ENCODE data around the gene CHRM4.
"Not testable (repeated sequence)": the region's sequence is repeated elsewhere in the genome, so short reads cannot be mapped to it uniquely, and the experiment has no call there.

CHRM4 gene

DNA sequence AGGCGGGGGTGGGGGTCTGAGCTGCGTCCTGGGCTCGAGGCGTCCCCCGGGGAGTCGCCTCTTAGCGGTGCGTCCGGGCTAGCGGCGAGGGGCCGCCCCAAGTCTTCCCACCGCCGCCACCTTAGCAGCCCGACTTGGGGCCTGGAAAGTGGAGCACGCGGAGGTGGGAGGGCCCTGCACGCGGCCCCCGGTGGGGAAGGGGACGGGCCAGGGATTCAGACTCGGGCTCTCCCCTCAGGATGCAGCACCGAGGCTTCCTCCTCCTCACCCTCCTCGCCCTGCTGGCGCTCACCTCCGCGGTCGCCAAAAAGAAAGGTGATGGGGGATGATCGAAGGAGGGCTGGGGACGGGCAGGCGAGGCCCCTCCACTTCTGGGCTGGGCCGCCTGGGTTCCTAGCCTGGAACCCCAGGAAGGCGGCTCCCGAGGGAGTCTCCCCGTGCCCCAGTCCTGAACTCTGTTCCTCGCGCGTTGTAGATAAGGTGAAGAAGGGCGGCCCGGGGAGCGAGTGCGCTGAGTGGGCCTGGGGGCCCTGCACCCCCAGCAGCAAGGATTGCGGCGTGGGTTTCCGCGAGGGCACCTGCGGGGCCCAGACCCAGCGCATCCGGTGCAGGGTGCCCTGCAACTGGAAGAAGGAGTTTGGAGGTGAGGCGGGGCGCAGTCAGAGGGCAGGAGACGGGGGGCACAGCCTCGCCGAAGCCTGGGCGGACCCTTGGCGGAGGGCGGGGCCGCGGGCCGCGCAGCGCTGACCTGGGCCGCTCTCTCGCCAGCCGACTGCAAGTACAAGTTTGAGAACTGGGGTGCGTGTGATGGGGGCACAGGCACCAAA lies 9.5 kb downstream of the CHRM4 start:
- DNase-seq: no peak

DNA sequence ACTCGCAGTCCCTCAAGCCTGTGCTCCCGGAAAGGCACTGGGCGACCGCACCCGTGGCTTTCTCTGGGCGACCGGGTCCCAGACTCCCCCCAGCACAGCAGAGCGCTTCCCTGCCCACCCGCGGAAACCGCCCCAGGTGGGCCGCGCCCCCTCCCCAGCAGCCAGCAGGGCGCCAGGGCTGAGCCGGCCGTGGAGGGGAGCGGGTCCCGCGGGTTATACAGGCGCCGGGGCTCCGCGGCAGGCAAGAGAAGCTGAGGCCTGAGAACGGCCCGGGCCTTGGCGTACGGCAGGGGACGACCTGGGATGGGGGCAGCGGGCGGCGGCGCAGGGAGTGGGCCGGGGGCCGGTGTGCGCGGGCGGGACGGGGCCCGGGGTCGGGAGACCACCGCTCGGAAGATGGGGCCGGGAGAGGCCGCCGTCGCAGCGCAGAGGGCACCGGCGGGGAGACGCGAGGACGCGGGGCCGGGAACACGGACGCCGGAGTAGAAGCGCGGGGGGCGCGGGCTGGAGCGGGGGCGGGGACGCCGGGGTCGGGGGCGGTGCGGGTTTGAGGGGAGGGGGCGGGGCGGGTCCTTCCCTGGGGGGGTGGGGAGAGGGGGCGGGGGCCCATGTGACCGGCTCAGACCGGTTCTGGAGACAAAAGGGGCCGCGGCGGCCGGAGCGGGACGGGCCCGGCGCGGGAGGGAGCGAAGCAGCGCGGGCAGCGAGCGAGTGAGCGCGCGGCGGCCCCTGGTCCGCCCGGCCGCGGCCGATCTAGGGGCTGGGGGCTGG lies 10.3 kb downstream of the CHRM4 start, which contains the start of gene MDK:
Gene MDK (plus strand): TSS at position 622 of the 771 bp plus-strand sequence. CDS start 389 bp downstream, outside the sequence.
- DNase-seq: no peak

DNA sequence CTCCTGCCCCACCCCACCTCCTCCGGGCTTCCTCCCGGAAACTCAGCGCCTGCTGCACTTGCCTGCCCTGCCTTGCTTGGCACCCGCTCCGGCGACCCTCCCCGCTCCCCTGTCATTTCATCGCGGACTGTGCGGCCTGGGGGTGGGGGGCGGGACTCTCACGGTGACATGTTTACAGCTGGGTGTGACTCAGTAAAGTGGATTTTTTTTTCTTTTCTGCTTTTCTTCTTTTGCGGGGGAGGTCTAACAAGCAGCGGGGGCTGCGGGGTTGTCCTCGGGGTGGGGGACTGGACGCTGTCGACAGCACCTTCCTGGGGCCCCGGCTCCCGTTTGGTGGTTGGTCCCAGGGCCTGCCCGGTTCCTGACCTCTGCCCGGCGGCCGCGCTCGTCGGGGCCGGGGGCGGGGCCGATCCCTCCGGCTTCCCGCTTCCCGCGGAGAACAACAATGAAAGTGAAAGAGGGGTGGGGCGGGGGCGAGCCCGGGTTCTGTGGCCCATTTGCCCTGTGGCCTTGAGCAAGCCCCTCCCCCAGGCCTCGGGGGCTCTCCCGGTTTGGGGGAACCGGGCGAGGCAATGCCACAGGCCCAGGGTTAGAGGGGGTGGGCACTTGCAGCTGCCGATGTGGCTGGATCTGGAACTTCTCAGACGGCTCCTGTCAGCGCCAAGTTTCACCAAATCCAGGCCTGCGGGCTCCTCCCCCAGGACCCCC lies 11.1 kb downstream of the CHRM4 start:
- no peak for DNase-seq

DNA sequence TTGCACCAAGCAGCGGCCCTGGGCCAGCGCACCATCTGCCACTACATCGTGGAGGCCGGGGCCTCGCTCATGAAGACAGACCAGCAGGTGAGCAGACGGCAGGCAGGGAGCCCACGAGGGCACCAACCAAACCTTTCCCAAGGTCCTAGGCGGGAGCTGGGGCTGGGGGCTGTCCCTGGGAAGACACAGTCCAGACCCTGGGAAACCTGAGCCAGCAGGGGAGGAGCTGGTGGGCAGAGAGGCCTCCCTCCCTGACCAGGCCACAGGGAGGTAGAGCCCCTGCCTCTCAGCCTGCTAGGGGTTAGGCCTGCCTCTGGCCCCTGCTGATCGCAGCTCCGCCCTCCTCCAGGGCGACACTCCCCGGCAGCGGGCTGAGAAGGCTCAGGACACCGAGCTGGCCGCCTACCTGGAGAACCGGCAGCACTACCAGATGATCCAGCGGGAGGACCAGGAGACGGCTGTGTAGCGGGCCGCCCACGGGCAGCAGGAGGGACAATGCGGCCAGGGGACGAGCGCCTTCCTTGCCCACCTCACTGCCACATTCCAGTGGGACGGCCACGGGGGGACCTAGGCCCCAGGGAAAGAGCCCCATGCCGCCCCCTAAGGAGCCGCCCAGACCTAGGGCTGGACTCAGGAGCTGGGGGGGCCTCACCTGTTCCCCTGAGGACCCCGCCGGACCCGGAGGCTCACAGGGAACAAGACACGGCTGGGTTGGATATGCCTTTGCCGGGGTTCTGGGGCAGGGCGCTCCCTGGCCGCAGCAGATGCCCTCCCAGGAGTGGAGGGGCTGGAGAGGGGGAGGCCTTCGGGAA lies 11.9 kb downstream of the CHRM4 start:
- DNase-seq: not testable (repeated sequence)

- no peak for DNase-seq
Measured at GRCh38 chr11:46378811-46379481, 12.6 kb downstream of the CHRM4 start.

- no peak for DNase-seq
Measured at GRCh38 chr11:46378296-46378695, 13.3 kb downstream of the CHRM4 start.

DNA sequence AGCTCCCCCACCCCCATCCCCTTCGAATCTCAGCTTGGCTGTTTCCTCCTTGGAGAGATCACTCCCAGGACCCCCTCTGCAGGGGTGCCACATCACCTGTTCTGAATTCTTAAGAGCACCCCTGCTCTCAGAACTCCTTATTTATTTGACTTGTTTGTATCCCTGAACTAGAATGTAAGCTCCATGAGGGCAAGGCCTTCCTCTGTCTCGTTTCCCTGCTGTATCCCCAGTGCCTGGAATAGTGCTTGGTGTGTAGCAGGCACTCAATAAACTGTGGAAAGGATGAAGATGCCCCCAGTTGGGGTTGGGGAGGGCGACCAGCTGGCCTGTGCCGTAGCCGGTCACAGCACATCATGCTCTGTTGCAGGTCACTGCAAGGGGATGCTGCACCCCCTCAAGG lies 13.7 kb downstream of the CHRM4 start:
- DNase-seq: no peak

DNA sequence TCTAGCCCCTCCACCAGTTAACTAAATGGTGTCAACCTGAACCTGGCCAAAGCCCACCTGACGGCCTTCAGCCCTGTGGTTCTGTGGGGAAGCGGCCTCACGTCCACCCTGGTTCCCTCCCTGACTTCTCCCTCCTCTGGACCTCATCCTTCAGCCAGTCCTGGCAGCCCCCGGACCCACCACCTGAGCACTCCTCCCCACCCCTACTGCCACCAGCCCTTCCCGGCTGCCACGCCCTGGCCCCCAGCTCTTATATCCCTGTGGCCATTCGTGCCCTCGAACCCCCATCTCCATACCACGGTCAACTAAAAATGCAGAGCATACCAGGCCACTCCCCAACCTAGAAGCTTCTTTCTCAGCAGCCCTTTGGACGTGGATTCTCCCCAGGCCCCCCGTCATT lies 14.3 kb downstream of the CHRM4 start:
- DNase-seq: no peak

DNA sequence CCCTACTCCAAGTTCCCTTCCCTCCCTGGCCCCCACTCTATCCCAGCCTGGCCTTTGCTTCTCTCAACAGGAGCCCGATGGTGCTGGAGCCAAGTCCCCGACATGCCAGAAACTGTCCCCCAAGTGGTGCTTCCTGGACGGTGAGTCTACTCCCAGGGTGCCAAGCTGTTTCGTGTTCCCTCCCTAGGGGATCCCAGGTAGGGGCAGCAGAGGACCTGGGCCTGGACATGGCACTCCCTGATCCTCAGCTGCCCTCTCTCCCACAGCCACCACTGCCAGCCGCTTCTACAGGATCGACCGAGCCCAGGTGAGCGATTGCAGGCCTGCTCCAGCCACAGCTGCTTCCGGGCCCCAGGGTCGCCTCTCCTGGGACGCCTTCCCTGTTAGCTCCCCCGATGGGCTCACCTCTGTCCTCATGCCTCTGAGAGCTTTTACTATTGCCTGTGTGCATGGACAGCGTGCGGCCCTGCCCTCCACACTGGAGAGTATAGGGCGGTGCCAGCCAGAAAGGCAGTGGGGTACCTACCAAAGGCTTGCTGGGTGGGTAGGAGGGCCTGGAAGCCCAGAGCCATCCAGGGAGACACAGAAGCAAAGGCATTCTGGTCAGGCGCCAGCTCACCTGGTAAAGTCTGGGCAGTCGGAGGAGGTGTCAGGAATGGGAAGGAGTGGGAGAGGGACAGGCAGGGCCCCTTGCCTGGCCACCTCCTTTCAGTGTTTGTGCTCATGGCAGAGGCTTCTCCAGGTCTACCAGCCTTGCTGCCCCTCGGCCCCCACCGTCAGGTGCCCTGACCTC lies 15.1 kb downstream of the CHRM4 start:
- no peak for DNase-seq

DNA sequence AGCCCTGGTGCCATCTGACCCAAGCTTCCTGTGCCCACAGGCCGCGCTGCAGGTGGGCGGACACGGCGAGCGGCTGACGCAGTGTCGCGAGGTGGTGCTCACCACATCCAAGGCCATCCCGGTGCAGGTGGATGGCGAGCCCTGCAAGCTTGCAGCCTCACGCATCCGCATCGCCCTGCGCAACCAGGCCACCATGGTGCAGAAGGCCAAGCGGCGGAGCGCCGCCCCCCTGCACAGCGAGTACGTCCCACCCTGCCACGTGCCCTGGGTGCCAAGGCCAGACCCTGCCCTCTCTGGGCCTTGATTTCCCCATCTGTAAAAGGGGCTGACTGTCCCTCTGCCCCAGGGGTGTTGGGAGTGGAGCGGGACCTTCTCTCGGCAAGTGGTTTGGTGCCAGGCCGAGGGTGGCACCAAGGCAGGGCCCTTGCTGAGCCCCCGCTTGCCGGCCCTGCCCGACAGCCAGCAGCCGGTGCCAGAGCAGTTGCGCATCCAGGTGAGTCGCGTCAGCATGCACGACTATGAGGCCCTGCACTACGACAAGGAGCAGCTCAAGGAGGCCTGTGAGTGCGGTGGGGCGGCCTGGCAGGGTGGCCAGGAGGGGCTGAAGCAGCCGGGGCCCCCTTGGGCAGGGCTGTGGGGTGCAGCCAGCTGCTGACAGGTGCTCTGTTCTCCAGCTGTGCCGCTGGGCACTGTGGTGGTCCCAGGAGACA lies 16.0 kb downstream of the CHRM4 start:
- DNase-seq: no peak

DNA sequence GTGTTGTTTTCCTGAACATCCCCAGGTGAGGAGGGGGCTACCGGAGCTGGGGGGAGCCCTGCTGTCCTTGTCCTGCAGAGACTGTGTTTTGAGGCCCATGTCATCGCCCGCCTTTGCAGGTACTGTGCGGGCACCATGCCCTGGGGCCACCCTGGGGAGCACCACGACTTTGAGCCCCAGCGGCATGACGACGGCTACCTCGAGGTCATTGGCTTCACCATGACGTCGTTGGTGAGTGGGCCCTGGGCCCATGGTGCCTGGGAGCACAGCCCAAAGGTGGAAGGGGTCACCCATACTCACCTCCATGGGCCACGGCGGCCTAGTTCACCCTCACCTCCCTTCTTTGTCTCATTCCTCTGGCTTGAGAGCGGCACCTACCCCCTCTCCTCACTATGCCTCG lies 16.8 kb downstream of the CHRM4 start:
- no peak for DNase-seq

- DNase-seq: no peak
Measured at GRCh38 chr11:46373787-46374740, 17.5 kb downstream of the CHRM4 start.

- not testable (repeated sequence) for DNase-seq
Measured at GRCh38 chr11:46372501-46372900, 19.1 kb downstream of the CHRM4 start.

DNA sequence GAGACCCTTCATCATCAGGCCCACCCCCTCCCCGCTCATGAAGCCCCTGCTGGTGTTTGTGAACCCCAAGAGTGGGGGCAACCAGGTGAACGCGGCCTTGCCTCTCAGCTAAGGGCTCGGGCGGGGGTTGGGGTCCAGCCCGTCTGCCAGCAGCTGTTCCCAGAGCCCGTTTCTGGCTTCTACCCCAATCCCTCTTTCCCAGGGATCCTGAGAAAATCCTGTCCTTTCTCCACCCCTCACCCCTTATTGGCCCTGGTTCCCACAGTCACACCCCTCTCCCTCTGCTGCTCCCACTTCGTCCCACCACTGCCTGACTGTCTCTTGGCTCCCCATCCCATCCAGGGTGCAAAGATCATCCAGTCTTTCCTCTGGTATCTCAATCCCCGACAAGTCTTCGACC lies 19.5 kb downstream of the CHRM4 start:
- no peak for DNase-seq

GRCh38 chr11:46371262-46371661 lies 20.3 kb downstream of the CHRM4 start:
- DNase-seq: not testable (repeated sequence)

DNA sequence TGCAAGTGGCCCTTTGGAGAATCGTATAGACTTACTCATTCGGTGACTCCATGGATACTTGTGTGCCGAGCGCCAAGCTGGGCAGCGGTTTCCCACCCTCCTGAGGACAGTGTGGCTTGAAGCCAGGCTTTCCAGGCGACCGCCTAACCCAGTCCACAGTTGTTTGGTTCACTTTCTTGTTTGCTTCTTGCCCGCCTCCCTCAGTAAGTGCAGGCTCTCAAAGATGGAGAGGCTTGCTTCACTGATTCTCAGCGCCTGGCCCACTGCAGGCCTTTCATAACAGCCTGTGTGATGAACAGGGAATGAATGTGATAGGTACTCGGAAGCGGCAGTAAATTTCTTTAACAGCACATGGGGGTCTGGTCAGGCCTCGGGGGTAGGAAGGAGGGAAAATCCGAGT lies 21.3 kb downstream of the CHRM4 start:
- DNase-seq: no peak

DNA sequence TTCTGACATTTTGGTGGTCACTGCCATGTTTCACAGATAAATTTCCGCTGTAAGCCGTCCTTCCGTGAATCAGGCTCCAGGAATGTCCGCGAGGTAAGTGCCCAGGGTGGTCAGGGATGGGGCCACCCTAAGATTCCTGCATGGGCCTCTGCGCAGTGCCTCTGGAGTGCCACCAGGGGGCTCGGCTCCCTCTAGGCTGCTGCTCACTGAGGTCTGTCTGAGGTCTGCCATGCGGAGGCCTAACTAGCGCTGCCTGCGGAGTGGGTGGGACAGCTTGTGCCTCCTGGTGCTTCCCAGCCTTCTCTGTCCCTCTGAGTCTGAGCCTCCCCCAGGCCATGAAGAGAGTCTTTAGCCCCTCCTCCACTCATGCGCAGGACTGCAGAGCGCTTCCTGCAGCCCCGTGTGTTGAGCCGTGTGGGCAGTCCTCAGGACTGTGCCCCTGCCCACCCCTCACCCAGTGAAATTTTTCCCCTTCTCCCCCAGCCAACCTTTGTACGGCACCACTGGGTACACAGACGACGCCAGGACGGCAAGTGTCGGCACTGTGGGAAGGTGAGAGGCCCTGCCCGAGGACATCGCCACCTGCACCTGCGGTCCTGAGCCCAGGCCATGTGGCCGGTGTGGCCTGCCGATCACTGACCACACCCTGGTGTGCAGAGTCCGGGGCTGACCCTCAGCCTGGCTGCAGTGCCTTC lies 22.0 kb downstream of the CHRM4 start:
- peak; percentile 73 for DNase-seq

GRCh38 chr11:46367916-46368267 lies 23.7 kb downstream of the CHRM4 start:
- DNase-seq: no peak
